GM12892 (cell line): ENCODE results near the gene PHLPP1.

Source experiments
- DNase-seq: peaks from one replicate; pipeline ENCODE4 v3.0.0; 2011; ENCODE audit not compliant: insufficient read length
- FAIRE-seq: peaks from 2 replicates; lab custom pipeline; 2011; peaks lifted over from hg19 to GRCh38; lab: Jason Lieb, UNC
- POLR2A ChIP-seq: IDR thresholded peaks from 2 replicates; pipeline ENCODE4 v1.6.1; 2011; ENCODE audit warnings: low read depth, low read length, control low read depth
- POLR2AphosphoS5 ChIP-seq: IDR thresholded peaks from 2 replicates; pipeline ENCODE4 v1.6.1; 2011; ENCODE audit warnings: low read depth, low read length, control low read depth
- TAF1 ChIP-seq: IDR thresholded peaks from 2 replicates; pipeline ENCODE4 v1.6.1; 2011; ENCODE audit warnings: low read depth, mild to moderate bottlenecking, control low read depth, low read length, borderline replicate concordance

PHLPP1 gene

DNA sequence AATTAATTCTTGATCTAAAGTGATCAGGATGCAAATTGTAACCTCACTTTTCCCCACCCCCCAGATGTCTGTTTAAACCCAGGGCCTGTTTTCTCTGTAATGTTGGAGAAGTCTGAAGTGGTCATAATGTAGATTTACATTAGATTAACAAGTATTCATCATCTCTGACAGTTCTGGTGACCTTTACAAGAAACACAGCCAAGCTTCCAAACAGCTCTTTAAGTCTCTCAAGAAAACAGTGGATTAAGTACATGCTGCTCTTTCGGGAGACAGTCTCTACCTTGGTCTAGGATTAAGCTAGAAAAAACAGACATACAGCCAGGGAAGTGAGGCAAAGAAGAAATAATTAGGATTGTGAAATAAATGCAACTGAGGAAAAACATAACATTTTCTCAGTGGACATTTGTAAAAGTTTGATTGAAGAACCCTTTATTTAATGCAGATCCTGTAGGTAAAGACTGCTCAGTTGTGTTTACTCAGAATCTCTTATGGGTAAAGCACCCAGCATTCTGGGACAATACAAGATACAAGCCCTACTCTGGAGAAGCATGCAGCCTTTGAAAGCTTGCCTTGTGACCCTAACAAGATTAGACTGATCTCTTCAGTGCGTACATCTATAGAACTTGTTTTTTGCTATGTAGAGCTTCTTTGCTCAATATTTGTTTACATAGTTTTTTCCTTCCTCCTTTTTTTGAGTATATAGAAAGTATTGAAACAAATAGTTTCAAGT is 203.9 kb downstream of the PHLPP1 start:
- no peak for TF ChIP-seq POLR2A
- FAIRE-seq (no peak), DNase-seq (no peak)

GRCh38 chr18:62925031-62925688 is 209.8 kb downstream of the PHLPP1 start:
- no peak for DNase-seq
- TF ChIP-seq TAF1 (no peak), POLR2AphosphoS5 (no peak), POLR2A (no peak)
- no peak for FAIRE-seq

DNA sequence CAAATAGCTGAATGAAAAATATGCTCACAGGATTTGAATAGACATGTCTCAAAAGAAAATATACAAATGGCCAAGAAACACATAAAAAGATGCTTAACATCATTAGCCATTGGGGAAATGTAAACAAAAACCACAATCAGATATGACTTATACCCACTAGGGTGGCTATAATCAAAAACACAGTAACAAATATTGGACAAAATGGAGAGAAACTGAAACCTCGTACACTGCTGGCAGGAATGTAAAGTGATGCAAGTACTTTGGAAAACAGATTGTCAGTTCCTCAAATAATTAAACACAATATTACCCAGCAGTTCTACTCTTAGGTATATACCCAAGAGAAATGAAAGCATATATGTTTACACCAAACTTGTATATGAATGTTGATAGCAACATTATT is 213.0 kb downstream of the PHLPP1 start:
- no peak for FAIRE-seq
- TF ChIP-seq POLR2AphosphoS5 = no peak
- no peak for DNase-seq

DNA sequence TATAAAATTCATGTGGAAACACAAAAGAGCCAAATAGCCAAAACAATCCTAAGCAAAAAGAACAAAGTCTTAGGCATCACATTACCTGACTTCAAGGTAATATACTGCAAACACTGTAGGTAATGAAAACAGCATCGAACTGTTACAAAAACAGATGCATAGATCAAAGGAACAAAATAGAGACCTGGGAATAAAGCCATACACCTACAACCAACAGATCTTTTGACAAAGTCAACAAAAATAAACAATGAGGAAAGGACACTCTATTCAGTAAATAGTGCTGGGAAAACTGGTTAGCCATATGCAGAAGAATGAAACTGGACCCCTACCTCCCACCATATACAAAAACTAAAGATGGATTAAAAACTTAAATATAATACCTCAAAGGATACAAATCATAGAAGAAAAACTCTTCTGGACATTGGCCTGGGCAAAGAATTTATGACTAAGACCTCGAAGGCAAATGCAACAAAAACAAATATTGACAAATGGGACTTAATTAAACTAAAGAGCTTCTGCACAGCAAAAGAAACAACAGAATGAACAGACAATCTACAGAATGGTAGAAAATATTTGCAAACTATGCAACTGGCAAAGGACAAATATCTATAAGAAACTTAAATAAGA is 218.0 kb downstream of the PHLPP1 start:
- no peak for TF ChIP-seq POLR2AphosphoS5
- no peak for TF ChIP-seq TAF1
- TF ChIP-seq POLR2A = no peak
- DNase-seq (no peak), FAIRE-seq (no peak)

- no peak for FAIRE-seq
- TF ChIP-seq POLR2AphosphoS5 = no peak
- DNase-seq = no peak
These were observed 220.7 kb downstream of the PHLPP1 start for GRCh38 chr18:62935994-62936393.

DNA sequence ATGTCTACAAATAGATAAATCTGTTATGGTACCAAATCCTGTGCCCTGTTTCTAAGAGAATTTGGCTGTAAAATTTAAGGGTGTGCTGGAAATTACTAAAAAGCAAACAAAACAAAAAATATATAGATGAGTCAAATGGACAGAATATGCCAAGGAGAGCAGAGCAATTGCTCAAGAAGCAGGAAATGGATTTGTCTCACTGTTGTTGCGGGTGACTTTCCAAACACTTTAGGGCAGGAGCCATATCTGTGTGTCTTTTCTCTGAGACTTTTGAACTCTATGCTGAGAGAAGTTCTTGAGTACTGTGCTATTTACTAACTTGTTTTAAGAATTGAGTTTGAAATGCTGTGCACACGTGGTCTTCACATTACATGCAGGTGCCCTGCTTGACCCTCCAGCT is 221.7 kb downstream of the PHLPP1 start:
- TF ChIP-seq POLR2A = no peak
- no peak for TF ChIP-seq TAF1
- TF ChIP-seq POLR2AphosphoS5 = no peak
- no peak for FAIRE-seq
- DNase-seq = no peak

GRCh38 chr18:62938006-62938405 is 222.7 kb downstream of the PHLPP1 start:
- DNase-seq = no peak

DNA sequence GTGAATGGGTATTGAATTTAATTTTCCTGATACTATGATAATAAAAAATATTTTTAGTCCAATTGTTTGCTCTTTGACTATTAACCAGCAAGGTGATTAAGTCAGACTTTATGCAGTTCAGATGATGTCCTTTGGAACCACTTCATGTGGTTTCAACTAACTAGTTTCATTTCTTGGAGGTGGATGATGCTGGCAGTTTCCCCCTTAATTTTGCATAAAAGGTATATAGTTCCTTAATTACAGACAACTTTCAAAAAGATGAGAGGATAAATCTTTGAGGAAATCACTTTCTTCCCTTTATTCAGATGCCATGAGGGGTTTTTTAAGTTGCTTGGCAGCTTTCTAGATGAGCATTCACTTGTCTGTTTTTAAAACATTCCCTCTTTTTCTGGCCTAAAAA is 223.1 kb downstream of the PHLPP1 start:
- FAIRE-seq (no peak), DNase-seq (no peak)
- TF ChIP-seq POLR2A (no peak), TAF1 (no peak)

More at GRCh38 chr18:62938006-62938405, 222.7 kb downstream of the PHLPP1 start:
- FAIRE-seq = no peak
- no peak for TF ChIP-seq TAF1
- TF ChIP-seq POLR2A = no peak
- TF ChIP-seq POLR2AphosphoS5 = no peak

GRCh38 chr18:62939433-62939832 is 224.1 kb downstream of the PHLPP1 start:
- no peak for DNase-seq
- TF ChIP-seq TAF1 (no peak), POLR2AphosphoS5 (no peak), POLR2A (no peak)
- no peak for FAIRE-seq

DNA sequence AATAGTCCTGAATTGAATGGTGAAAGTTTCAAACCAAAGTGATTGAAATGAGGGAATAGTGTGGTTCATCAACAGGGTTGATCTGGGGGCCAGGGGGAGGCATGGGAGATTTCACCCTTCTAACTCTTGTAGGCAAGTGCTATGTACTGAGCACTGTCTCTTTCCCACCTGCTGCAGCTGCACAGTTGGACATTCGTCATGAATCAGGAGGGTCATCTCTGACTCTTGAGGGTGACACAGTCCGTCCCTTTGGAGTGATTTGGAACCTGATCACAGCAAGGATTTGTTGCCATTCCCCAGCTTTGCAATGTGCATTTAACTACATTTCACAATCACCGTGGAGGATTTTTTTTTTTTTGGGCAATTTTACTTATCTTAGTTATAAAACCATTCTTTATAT is 224.6 kb downstream of the PHLPP1 start:
- no peak for TF ChIP-seq POLR2A
- no peak for TF ChIP-seq POLR2AphosphoS5
- no peak for TF ChIP-seq TAF1
- DNase-seq = no peak
- FAIRE-seq = no peak

GRCh38 chr18:62942578-62942977 is 227.2 kb downstream of the PHLPP1 start:
- no peak for DNase-seq
- TF ChIP-seq POLR2A (no peak), POLR2AphosphoS5 (no peak), TAF1 (no peak)
- no peak for FAIRE-seq

DNA sequence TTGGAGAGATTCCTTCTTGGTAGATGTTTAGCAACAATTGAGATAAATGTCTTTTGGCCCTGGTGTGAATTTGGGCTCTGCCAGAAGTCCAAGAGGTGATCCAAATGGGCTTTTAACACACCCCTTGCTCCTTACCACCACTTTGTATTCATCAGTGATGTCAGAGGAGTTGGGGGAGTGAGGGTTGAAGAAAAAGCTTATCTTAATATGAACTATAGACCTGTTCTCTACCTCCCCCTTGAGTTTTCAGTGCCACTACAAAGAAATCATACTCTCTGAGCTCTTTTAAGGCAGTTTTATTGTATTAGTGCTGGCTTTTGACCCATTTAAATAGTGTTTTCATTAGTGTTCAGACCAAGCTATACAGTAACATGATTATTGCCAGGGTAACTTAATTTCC is 229.1 kb downstream of the PHLPP1 start:
- FAIRE-seq = peak; percentile 56
- TF ChIP-seq POLR2AphosphoS5 (no peak), POLR2A (no peak), TAF1 (no peak)
- no peak for DNase-seq

- no peak for FAIRE-seq
- no peak for TF ChIP-seq POLR2AphosphoS5
- TF ChIP-seq TAF1 = no peak
- no peak for TF ChIP-seq POLR2A
- no peak for DNase-seq
These were observed 233.4 kb downstream of the PHLPP1 start for GRCh38 chr18:62948788-62949187.
